Measurements from ENCODE around the gene MINDY4.

Gene MINDY4

GRCh38 chr7:30771174-30771879 is at the start of gene MINDY4:
MINDY4 (plus strand) TSS chr7:30771417; CDS start chr7:30771494, 77 bp downstream.
- DNase-seq (ENCODE audit: low read depth, low spot score), result peak; percentile 36

DNA sequence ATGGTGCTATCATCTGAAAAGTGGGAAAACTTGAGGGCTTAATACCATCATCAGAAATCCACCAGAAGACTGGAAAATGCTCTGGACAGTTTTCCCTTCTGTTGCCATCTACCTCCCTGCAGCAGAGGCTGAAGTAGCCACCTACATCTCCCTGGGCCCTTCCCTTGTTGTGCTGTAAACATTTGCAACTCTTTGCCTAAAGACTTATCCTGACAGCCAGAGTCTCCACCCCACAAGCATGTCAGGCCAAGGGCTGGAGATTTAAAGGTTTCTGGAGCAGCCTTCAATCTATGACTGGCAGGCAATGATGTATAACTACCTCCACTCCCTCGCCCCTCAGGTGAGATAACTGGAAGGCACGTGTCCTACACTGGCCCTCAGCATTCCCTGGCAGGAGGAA is 49.0 kb upstream of the MINDY4 start:
- DNase-seq (ENCODE audit: low read depth, low spot score), result no peak

DNA sequence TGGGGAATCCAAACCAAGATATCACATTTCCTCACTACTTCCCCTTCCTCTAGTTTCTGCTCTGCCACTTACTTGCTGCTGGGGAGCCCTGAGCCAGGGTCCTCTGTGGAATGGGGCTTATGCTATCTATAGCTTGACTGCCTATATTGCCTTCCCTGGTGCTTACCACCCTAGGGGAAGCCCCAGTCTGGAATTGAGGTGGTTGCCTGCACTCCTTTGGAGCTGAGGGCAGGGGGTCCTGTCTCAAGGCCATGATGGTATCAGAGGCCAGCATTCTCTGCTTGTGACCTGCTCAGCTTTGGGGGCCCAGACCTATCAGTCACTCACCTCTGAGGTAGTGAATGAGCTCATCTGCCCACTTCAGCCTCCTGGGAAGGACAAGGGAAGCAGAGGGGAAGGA is 48.5 kb upstream of the MINDY4 start:
- no peak for DNase-seq (ENCODE audit: low read depth, low spot score)

DNA sequence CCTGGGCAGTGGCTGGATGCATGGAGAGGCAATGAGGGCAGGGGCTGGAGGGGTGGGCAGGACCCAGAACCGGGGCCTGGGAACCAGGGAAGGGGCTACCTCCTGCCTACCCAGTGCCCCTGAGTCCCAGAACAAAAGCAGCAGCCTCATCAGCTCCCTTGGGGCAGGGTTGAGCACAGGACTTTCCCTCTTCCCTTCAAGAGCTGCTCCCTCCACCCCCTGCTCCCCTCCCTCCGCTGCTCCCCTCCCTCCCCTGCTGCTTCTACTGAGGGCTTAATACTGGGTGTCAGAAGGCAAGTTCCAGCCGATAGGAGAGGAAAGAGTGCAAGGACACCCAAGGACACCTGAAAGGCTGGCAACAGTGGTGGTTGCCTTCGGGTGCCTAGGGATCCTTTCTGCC is 47.4 kb upstream of the MINDY4 start:
- no peak for DNase-seq (ENCODE audit: low read depth, low spot score)

GRCh38 chr7:30726296-30727006 is 44.8 kb upstream of the MINDY4 start:
- DNase-seq (ENCODE audit: low read depth, low spot score), result no peak

DNA sequence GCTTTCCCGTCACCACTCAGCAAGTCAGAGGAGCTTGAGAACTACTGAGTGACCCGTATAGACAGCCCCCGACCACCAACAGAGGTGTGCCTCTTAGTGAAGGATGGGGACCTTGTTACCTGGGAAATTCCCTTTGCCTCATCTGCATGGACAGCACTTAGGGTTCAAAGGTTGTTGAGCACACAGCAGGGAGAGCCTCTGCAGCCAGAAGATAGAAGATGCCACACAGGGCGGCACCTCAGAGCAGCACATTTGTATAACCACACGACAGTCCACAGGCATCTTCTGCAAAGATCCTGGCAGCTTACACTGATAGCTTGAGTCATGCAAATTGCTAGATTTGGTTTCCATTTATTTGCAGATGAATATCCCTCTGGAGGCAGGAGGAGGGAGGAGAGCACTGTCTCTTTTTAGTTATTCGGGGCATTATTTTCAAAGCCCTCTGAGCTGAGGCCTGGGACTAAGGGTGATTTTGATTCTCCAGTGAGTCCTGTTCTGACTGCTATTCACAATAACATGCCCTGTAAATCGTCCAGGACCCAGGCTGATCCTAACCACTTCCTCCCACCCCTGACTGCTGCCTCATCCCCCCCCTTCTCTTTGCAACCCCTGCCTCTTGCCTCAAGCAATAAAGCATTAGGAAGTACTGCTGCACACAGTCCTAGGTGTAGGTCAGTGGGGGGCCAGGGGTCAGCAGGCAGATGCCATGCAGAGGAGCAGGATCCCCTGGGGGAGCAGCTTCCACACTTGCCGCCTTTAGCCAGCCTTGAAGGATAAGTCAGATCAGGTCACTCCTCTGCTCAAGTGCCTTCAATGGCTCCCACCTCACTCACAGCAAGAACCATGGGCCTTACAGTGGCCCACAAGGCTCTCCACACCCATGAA is 43.9 kb upstream of the MINDY4 start:
- peak; percentile 16 for DNase-seq (ENCODE audit: low read depth, low spot score)

GRCh38 chr7:30728591-30729100 is 42.6 kb upstream of the MINDY4 start:
- DNase-seq (ENCODE audit: low read depth, low spot score), result no peak

DNA sequence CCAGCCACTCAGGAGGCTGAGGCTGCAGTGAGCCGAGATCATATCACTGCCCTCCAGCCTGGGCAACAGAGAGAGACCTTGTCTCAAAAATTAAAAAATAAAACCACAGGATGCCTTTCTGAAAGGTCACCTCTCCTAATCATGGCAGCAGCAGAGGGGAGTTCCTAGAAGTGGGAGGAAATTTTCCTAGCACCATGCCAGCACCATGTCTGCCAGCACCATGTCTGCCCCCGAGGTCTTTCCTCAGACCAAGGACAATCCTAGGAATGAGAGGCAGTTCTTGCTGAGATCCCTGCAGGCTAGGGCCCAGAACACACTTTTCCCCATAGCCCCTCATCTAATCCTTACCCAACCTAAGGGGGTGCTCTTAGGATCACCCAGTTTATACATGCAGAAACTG is 41.6 kb upstream of the MINDY4 start:
- no peak for DNase-seq (ENCODE audit: low read depth, low spot score)

DNA sequence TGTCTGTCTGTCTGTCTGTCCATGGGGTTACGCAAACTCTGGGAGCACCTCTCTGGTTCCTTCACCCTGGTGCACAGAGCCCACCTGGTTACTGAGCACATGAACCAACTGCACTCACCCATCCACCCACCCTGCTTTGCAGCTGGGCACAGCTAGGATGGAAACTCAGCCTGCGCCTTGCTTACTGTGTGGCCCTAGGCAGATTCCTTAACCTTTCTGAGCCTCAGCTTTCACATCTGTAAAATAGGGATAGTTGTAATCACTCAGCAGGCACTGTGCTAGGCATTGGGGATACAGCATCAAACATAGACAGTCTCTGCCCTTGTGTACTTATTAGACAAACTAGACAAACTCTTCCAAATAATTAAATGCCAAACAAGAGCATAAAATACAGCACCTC is 41.1 kb upstream of the MINDY4 start:
- DNase-seq (ENCODE audit: low read depth, low spot score), result no peak

DNA sequence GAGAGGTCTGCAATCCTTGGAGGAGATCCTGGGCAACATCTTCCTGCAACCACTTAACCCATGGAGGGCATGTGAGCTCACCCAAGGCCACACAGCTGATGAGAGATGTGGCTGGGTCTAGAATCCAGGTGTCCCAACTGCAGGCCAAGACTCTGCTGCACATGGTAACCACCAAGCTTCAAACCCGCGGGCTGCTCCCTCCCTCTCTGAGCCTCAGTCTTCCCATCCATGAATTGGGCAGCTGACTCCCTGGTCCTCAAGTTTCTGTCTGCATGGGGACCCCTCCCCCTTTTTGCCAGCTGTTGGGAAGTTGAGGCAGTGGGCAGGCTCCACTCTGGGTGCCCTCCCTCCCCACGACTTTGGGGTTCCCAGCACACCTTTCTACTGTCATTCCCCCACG is 40.2 kb upstream of the MINDY4 start:
- DNase-seq (ENCODE audit: low read depth, low spot score), result no peak

DNA sequence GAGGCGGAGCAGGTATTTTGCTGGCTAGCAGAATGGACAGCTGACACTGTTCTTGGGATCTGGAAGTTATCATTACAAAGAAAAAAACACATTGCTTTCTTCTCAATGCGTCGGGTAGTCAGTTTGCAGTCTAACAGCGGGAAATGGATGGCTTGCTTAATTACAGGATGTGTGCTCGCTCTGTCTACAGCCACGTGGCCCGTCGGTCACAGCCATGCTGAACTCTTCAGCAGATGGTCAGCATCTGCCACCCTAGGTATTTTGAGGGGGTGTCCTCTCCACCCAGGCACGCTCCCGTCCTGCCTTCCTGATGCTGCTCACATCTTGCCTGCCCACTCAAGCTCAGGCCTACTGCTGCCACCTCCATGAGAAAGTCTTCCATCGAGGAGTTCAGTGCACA is 39.6 kb upstream of the MINDY4 start:
- no peak for DNase-seq (ENCODE audit: low read depth, low spot score)

GRCh38 chr7:30732606-30733005 is 38.6 kb upstream of the MINDY4 start:
- DNase-seq (ENCODE audit: low read depth, low spot score), result no peak

DNA sequence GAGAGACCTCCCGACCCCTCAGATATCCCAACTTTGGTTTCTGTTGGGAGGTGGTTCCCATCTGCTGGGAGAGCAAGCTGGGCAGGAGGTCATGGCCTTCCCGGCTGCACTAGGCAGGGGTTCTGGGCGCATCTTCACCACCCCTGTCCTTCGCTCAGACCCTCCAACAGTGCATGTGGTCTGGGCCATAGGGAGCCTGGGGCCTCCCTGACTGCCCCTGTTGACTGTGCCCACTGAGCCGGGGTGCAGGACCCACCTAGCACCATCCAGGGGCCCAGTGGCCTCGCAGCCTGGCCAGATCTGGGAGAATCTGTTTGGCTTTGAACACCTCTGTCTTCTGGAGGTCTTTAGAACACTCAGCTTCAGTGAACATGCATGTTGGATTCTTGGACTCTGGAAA is 38.0 kb upstream of the MINDY4 start:
- no peak for DNase-seq (ENCODE audit: low read depth, low spot score)

DNA sequence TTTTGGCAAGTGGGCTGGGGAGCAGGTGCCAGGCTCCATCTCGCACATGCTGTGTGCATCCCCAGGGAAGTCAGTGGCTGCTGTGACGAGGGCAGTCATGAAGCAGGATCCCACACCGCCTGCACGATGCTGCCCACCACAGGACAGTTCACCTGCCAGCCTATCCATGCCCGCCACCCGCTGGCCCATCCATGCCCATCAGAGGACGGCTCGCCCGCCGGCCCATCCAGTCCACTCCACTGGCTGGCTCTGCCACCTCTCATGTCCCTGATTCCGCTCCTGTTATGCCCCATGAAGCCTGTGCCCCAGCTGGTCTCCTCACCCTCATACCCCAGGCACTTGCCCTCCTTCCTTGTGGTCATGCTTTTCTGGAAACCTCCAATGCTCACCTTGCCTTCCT is 37.5 kb upstream of the MINDY4 start:
- DNase-seq (ENCODE audit: low read depth, low spot score), result no peak

DNA sequence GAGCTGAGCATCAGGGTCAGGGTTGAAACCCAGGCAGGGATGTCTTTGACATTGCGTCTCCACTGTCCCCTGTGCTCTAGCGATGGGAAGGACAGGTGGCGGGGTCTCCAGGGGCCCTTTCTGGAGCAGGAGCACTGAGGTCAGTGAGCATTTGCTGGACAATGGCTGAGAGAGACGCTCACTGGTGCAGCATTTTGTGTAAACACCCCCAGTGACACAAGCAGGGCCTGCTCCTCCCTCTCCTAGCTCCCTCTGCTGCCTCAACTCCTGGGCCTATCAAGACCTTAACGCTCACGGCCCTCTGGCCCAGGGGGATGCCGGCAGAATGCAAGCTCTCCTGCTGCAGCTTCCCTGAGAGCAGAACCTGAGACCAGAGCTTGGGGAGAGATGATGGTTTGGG is 36.7 kb upstream of the MINDY4 start:
- DNase-seq (ENCODE audit: low read depth, low spot score), result no peak

DNA sequence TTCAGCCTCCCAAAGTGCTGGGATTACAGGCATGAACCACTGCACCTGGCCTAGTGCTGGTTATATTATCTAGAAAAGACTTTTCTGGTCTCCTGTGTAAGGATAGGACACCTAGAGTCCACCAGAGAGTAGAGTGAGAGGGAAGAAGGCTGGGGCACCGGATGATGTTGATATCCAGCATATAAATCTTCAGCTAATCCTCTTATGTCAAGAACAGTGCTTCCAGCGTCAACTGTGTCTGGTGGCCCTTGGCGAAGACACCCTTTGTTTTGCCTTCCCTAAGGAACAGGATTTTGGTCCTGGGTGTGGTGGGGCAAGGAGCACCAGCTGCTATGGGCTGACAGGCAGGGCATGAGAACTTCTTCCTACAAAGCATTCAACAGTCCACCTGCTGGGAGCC is 35.6 kb upstream of the MINDY4 start:
- no peak for DNase-seq (ENCODE audit: low read depth, low spot score)

DNA sequence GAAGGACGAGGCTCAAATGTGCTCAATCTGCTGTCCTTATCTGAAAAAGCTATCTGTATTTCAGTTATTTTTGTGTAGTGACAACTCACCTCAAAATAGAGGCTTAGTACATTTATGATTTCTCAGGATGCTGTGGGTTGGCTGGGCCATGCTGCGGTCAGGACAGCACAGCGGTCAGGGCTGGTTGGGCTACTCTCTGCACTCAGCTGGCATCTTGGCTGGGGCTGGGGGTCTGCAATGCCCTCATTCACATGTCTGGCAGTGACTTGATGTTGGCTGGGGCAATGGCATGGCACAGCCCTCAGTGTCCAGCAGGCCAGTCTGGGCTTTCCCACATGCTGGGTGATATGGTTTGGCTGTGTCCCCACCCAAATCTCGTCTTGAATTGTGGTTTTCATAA is 34.9 kb upstream of the MINDY4 start:
- no peak for DNase-seq (ENCODE audit: low read depth, low spot score)

- no peak for DNase-seq (ENCODE audit: low read depth, low spot score)
Observed at GRCh38 chr7:30738026-30738915, 32.9 kb upstream of the MINDY4 start.

GRCh38 chr7:30739691-30740090 is 31.5 kb upstream of the MINDY4 start:
- DNase-seq (ENCODE audit: low read depth, low spot score), result no peak

GRCh38 chr7:30740417-30741181 is 30.6 kb upstream of the MINDY4 start:
- peak; percentile 58 for DNase-seq (ENCODE audit: low read depth, low spot score)

Measured in activated CD4-positive, CD25-positive, alpha-beta regulatory T cell treated with anti-CD3 and anti-CD28 coated beads, Interleukin-2, amount 50 U/mL, for 16 hours (primary cell).